ENCODE results near the gene BUB1B. TPM values are rescaled to one million over a fixed set of nuclear protein-coding genes. Genes with fewer than 3 reads are reported as not detected.

The BUB1B gene
- total RNA-seq, 1 donor from 2014 or later, result 54.8 TPM

GRCh38 chr15:40175160-40175559 lies 14.3 kb downstream of the BUB1B start:
- intact Hi-C loops (cut with micrococcal nuclease), result loop anchor here (5.0 kb wide), 1 partner anchor 128 kb away; no protein-coding TSS in a partner anchor

DNA sequence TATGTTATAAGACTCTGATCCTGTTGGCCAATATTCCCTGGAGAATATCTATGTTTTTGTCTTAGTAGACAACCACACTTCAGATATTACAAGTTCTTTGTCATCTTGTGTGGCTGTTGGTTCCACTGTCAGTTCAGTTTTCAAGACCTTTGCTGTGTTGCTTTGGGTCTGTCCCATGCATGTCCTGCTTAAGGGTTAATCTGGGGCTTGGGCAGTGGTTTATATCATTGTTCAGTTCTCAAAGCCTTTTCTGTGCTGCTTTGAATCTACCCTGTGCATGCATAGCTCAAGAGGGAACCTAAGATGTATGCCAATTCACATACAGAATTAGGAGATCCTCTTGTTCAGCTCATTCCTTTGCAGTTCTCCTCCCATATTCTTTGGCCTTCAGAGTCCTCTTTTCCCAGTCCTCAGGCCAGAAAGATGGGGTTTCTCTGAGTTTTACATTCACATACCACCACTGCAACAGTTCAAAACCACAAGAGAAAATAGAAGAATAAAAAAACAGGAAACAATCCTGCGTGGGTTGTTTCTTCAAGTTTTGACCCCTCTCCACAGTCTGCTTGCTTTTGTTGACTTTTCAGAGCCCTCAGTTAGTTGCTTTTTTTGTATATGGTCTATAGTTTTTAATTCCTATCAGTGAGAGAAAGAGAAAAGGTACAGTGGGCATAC lies 21.6 kb downstream of the BUB1B start:
- intact Hi-C loops (cut with micrococcal nuclease), result loop anchor here (2.0 kb wide), 1 partner anchor 20 kb away; no protein-coding TSS in a partner anchor

DNA sequence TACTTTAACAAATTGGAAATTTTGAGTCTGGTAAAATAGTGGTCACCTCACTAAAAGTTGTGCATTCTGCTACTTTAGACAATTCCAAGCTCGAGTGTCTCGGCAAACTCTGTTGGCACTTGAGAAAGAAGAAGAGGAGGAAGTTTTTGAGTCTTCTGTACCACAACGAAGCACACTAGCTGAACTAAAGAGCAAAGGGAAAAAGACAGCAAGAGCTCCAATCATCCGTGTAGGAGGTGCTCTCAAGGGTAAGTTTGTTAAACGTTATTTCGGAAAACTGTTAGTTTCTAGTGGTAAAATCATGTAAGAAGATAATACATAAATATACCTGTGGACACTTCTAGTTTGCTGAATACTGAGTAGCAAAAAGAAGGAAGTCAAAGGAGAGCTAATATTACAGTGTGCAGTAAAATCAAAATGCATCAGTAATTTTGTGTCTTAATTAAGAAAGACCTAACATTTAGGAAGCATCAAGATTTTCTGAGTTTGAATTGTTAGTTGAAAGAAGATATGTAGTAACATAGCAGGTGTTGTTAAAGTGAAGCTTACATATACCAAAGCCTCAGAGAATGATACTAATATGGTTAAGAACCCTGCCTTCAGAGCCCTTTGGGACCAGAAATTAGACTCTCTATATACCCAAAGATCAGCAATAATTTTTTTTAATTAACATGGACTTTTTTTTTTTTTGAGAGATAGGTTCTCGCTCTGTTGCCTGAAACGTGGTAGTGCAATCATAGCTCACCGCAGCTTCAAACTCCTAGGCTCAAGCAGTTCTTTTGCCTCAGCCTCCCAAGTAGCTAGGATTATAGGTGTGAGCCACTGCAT lies 23.0 kb downstream of the BUB1B start:
- intact Hi-C loops (cut with micrococcal nuclease), result loop anchor here (2.0 kb wide), 1 partner anchor 21 kb away; no protein-coding TSS in a partner anchor

DNA sequence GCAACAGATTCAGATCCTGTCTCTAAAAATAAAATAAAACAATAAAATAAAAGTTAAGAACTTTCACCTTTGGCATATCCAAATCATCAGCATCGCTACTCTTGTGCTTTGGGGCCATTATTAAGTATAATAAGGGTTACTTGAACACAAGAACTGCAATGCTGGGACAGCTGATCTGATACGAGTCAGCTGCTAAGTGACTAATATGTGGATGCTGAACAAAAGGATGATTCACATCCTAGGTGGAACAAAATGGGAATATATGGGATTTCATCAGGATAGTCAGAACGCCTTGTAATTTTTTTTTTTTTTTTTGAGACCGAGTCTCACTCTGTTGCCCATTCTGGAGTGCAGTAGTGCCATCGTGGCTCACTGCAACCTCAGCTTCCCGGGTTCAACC lies 29.7 kb downstream of the BUB1B start:
- intact Hi-C loops (cut with micrococcal nuclease), result no loop called here

- intact Hi-C loops (cut with micrococcal nuclease), result no loop called here
These were observed 32.1 kb downstream of the BUB1B start for GRCh38 chr15:40192942-40193341.

GRCh38 chr15:40197434-40197833 lies 36.6 kb downstream of the BUB1B start:
- intact Hi-C loops (cut with micrococcal nuclease), result no loop called here

GRCh38 chr15:40198355-40199085 lies 37.7 kb downstream of the BUB1B start:
- intact Hi-C loops (cut with micrococcal nuclease), result no loop called here

GRCh38 chr15:40204100-40204499 lies 43.2 kb downstream of the BUB1B start:
- intact Hi-C loops (cut with micrococcal nuclease), result no loop called here

DNA sequence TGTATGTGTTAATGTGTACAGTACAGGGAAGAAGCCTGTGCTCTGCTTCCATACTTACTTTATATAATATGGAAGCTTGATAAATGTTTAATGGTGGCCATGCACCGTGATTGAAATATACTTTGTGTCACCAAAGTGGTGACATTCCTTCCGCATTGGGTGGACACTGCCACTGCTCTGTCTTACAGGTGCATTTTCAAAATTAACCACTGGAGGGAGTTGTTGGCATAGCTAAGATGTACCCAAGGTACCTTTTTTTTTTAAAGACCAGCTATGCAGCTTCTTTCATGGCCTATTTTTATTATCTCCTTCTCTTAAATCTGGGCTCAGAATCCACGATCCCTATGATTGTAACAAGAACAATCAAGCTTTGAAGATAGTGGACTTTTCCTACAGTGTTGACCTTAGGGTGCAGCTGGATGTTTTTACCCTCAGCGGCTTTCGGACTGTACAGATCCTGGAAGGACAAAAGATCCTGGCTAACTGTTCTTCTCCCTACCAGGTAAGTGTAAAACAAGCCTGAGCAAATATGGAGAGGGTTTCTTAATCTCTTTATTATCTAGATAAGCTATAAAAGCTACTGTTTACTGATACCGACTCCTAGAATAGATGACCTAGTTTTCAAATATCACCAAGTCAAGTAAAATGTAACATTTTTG lies 56.4 kb downstream of the BUB1B start:
- intact Hi-C loops (cut with micrococcal nuclease), result loop anchor here (1.0 to 10.0 kb wide), 6 partner anchors 57 to 432 kb away; partner anchors contain the start of genes FSIP1, INAFM2 and PLCB2

DNA sequence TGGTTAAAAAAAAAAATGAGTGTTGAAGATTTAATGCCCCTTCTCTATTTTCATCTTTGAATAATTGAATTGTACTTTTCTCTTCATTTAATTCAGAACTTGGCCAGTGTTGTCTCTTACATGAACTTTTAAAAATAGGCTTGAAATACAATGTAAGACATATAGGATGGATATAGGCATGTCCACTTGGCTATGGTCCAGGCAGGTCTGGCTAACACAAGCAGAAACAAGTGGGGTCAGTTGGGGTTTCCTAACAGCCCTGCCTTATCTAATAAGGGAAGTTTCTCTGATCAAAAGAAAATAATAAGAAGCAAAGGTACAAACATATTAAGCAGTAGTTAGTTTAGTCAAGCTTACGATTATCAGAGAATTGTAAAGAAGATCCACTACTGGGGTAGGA lies 58.9 kb downstream of the BUB1B start:
- intact Hi-C loops (cut with micrococcal nuclease), result loop anchor here (5.0 to 10.0 kb wide), 2 partner anchors 102 to 435 kb away; partner anchors contain the start of genes FSIP1 and INAFM2

DNA sequence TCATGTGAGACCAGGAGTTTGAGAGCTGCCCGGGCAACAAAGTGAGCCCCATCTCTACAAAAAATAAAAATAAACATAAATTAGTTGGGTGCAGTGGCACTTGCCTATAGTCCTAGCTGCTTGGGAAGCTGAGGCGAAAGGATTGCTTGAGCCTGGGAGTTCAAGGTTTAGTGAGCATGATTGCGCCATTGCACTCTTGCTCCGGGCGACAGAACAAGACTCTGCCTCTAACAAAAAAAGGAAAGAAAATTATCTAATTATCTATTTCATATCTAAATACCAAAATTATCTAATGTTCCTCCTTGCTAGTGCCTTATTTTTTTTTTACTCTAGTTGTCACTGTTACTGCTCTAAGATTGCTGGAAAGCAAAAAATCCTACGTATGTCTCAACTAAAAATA lies 61.3 kb downstream of the BUB1B start:
- intact Hi-C loops (cut with micrococcal nuclease), result no loop called here

GRCh38 chr15:40226736-40227135 lies 65.9 kb downstream of the BUB1B start:
- intact Hi-C loops (cut with micrococcal nuclease), result no loop called here

DNA sequence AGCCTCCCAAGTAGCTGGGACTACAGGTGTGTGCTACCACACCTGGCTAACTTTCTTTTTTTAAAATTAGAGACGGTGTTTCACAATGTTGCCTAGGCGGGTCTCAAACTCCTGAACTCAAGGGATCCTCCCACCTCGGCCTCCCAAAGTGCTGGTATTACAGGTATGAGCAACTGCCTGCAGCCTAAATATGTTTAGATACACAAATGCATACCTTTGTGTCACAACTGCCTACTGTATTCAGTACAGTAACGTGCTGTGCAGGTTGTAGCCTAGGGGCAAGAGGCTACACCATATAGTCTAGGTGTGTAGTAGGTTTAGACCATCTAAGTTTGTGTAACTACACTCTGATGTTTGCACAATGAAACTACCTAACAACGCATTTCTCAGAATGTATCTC lies 68.4 kb downstream of the BUB1B start:
- intact Hi-C loops (cut with micrococcal nuclease), result no loop called here

DNA sequence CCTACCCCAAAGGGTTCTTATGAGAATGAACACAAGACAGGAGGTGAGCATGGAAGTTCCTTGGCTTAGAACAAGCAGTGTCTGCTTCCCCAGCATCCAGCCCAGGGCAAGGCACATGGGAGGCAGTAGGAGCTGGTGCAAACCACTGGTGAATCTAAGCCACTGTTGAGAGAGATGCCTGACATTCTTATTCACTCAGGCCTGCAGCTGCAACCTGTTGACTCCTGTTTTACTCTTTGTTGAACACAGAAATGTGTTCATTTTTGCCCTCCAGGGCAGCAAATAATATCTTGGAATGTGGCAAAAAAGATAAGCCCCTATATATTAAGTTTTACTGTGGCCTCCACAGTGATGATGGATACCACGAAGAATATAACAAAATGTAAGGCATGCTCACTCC lies 69.1 kb downstream of the BUB1B start:
- intact Hi-C loops (cut with micrococcal nuclease), result no loop called here

GRCh38 chr15:40232625-40233070 lies 71.8 kb downstream of the BUB1B start:
- intact Hi-C loops (cut with micrococcal nuclease), result no loop called here

- intact Hi-C loops (cut with micrococcal nuclease), result no loop called here
These were observed 73.1 kb downstream of the BUB1B start for GRCh38 chr15:40233727-40234577.

- intact Hi-C loops (cut with micrococcal nuclease), result loop anchor here (5.0 kb wide), 1 partner anchor 38 kb away; no protein-coding TSS in a partner anchor
These were observed 73.9 kb downstream of the BUB1B start for GRCh38 chr15:40234783-40235182.

GRCh38 chr15:40235201-40235885 lies 74.5 kb downstream of the BUB1B start:
- intact Hi-C loops (cut with micrococcal nuclease), result loop anchor here (5.0 kb wide), 1 partner anchor 37 kb away; no protein-coding TSS in a partner anchor
